GM21529 (cell line): ENCODE data around the gene FUT7.
"Not testable (repeated sequence)": the region's sequence is repeated elsewhere in the genome, so short reads cannot be mapped to it uniquely, and the experiment has no call there.

Experiments
- ATAC-seq: cut with Tn5 transposase; IDR thresholded peaks from one replicate; pipeline ENCODE4 v1.9.1; 2021; ENCODE audit not compliant: unreplicated experiment

The FUT7 gene

DNA sequence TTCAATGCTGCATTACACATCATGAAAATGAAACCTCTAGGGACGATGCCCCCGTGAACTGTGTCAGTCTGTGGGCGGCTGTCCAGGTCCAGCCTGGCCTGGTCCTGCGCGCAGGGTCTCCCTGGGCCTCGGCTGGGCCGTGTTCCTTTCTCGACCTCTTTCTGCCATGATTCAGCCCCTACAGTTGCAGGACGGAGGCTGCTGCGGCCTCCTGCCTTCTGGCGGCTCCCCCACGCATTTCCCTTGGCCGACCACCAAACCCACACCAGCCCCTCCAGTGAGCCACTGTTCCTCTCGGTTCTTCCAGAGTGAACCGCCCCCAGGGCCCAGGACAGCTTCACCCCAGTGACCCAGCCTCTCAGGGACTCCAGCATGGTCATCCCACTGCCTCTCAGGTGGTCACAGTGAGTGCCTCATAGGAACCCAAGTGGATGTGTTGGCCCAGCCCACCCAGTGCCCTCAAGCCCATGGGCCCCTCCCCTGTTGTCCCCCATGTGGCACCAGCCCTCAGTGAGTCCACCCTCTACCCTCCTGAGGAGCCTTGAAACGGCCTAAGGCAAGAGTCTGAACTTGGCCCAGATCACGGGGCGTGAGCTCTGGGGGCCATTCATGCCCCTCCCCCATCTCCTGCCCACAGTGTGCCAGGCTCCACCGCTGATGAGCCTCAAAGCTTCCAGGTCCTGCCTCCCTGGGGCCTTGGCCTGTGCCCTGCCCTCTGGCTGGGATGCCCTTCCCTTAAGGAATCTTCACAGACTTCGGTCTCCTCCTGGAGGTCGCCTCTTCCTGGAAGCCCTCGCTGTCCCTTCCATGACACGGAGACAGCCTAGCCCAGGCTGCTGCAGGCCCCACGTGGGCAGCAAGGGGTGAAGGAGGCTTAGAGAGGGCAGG lies 25.5 kb downstream of the FUT7 start:
- ATAC-seq, result no peak

DNA sequence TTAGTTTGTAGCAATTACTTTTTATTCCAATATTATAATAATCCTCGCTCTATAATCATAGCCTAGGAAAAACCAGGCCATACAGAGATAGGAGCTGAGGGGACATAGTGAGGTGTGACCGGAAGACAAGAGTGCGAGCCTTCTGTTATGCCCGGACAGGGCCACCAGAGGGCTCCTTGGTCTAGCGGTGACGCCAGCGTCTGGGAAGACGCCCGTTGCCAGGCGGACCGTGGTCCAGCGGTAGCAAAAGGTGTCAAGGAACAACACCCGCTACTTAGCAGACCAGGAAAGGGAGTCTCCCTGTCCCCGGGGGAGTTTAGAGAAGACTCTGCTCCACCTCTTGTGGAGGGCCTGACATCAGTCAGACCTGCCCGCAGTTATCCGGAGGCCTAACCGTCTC lies 27.6 kb downstream of the FUT7 start:
- not testable (repeated sequence) for ATAC-seq

DNA sequence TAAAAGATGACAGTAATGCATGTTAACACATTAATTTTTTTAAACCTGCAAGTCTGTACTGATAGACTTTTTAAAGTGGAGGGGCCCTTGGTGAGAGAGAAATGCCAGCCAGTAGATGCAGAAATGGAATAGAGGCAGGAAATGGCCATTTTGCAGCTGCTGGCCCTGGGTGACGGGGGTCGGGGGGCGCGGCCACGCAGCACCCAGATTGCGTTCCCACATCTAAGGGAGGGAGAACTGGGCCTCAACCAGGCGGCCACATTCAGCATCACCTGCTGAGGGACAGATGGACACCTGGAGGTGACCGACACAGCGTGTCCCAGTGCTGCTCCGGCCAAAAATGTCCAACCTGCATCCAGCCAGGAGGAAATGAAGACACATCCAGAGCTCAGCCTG lies 29.2 kb downstream of the FUT7 start:
- no peak for ATAC-seq

DNA sequence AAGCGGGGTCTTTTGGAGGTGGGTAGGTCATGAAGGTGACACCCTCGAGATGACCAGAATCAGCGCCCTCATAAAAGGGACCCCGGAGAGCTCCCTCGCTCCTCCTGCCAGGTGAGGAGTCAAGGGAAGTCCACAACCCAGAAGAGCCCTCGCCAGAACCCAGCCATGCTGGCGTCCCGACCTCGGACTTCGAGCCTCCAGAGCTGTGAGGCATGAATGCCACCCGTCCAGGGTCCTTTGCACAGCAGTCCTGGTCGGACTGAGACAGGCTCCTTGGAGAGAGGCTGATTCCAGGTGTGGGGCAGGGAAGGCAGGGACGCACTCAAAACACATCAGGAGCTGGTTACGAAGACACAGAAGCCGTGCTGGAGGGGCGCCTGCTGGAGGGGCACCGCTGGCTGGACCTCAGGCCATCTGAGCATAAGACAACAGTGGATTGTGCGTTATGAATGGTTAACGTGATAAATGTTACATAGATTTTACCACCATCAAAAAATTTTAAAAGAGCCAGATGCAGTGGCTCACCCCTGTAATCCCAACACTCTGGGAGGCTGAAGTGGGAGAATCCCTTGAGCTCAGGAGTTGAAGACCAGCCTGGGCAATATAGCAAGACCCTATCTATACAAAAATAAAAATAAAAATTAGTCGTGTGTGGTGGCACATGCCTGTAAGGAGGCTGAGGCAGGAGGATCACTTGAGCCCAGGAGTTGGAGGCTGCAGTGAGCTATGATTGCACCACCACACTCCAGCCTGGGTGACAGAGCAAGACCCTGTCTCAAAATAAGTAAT lies 29.8 kb downstream of the FUT7 start:
- no peak for ATAC-seq

DNA sequence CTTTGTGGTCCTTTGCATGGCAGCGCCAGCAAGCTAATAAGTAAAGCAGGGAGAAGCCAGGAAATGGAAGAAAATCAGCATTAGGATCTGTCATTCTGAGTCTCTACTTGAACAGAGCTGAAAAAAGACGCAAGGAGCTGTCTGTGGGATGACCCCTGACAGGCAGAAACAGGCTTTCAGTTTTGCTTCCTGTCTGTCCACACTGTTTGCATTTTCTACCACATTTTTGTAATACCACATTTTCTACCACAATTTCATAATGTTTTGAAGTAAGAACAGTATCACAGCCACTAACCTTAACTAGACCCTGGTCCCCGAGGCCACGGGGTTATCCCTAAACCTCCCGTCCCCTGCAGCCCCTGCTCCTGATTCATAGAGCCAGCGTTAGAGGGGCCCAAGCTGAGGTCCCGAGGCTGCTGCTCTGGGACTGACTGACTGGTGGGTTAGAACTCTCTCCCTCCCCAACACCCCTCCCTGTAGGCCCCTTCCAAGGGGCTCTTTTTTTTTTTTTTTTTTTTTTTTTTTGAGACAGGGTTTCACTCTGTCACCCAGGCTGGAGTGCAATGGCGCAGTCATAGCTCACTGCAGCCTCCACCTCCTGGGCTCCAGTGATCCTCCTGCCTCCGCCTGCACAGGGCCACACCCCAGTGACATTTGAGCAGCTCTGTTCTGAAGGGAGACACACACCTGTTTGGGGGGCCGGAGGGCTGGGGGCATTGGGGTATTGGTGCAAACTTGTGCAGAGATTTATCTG lies 31.5 kb downstream of the FUT7 start:
- peak; percentile 76 for ATAC-seq

DNA sequence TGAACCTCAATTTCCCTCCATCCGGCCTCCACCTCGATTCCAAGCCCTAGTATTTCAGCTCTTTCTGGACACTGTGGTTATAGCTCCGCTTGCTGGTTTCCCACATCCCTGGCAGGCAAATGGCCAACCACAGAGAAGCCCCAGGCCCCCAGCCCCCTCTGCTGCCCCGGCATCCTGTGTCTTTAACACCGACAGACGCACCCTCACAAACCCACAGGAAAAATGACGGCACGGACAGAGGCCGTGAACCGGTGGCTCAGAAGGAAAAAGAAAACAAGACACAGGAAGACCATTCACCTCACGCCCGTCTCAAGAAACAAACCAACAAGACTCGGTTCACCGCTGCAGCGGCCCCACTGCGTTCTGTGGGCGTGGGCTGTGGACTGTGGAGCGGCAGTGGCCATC lies 34.1 kb downstream of the FUT7 start:
- ATAC-seq, result no peak

DNA sequence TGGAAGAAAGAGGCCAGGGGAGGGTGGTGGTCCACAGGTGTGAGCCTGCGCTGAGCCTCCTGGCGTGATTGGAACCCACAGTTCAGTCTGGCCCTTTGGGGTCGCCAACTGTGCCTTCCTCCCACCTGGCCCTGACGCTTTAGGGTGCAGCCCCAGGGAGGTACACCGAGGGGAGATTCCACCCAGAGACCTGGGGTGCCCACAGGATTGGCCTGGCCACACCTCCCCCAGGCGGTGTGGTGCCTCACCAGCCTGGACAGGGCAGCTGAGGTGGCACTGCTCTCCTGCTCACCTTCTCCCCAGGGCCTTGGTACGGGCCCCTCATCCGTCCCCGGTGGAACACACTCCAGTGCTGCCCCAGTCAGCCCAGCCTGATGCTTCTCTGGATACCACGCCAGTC lies 34.5 kb downstream of the FUT7 start:
- ATAC-seq, result no peak

DNA sequence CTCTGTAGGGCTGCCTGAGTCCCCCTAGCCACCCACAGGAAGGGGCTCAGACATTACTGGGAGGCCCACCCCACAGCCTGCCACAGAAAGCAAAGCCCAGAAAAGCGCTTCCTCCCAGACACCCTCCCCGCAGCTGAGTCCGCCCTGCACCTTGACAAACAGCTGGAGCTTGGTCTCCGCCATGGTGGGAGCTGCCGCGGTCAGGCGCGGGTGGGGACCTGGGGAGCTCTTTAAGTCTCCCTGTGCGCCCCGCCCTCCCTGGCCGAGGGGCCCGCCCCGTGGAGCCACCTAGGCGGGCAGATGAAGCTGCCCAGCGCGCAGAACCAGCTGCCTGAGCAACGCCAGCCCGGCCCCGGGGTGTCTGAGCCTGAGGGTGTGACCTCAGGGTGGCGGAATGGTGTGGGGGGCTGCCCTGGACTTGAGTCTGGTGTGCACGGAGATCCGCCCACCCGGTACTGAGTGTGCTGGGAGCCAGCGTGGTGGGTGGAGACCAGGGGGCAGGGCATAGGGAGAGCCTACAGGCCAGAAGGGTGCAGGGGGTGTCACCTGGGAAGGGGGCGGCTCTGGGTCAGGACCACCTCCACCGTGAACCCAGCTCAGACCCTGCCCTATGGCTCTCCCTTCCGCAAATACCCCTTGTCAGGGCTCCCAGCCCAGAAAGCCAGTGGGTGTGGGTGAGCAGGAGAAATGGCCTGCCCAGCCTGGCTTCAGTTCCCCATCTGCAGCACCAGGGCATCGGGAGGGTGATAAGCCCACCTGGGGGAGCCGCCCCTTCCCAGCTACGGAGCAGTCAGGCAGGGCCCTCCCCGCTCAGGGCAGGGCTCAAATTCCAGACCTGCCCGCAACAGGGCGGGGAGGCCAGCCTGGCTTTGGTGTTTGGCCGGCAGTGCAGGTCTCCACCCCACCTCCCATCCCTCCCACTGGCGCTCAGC lies 35.3 kb downstream of the FUT7 start, which contains the start of gene CLIC3:
Gene CLIC3 (minus strand): TSS at position 208 of the 932 bp plus-strand sequence. CDS start 25 bp downstream, at position 183.
- no peak for ATAC-seq

DNA sequence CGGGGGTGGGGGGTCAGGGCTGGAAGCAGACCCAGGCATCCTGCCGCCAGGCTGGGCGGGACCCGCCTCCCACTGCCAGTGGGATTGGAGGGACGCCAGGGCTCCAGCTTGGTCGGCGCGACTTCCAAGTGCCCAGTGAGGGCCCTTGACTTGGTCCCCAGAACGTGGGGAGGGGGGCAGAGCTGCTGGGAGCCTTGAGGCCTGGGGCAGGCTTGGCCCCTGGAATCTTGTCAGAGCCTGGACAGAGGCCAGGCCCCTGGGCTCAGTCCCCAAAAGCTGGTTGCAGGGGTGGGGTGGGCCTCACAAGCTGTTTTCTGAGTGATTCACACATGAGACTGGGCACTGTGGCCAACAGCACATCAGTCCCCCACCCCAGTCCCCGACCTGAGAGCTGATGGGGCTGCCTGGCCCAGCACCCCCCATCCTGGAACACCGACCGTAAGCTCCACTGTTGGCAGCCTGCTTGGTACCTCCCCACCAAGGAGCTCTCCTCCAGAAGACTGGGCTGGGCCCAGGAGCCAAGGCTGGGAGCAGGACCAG lies 36.0 kb downstream of the FUT7 start:
- no peak for ATAC-seq

DNA sequence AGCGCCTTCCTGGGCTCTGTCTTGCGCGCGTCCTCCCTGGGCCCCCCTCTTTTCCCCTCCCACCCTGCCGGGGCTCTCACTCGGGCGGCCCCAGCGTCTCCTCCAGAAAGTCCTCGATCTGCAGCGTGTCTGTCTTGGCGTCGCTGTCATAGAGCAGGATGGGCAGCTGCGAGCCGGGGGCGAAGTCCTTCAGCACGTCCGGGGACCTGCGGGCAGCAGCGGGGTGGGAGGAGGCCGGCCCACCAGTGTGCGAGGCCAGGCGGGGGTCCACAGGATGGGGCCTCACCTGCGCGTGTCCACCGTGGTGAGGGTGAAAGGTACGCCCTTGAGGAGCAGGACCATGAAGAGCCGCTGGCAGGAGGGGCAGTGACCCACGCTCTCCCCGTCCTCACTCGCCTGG lies 36.5 kb downstream of the FUT7 start:
- ATAC-seq, result no peak

DNA sequence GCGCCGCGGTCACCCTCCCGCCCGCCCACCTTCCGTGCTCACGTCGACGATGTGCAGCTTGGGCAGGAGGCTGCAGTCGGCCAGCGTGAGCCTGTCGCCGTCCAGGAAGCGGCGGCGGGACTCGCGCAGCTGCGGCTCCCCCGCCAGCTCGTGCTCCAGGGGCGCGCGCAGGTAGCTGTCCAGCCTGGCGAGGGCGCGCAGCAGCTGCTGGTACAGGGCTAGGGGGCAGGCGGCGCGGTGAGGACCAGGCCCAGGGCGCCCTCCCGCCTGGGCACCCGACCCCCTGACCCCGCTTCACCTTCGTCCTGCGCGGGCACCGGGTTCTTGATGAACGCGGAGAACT lies 37.0 kb downstream of the FUT7 start:
- ATAC-seq, result no peak

DNA sequence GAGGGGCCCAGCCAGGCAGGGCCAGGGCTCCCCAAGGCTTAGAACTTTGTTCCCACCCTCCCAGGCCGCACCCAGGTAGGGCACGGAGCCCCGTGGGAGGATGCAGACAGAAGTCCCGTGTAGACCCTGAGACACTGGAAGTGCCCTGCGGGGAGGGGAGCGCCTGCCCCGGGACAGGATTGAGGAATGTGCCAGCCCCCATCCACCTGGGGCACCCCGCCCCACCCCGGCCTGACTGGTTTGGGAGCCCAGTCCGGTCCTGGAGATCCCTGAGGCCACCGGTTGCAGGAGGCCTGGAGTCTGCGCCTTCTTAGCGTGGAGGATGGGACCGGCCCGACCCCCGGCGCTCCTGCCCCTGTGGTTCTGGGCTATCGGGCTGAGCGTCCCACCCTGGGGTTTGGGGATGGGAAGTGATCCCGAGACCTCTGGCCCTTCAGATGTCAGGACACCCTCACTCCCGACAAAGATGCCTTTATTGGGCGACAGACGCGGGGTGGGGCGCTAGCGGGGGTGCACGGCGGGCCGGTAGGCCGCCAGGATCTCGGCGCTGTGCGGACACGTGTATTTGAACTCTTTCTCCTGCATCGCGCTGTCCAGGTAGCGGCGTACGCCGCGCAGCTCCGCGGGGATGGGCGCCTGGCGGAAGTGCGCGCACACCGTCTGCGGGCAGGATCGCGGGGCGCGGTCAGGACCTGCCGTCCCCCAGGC lies 37.6 kb downstream of the FUT7 start:
- ATAC-seq, result no peak

DNA sequence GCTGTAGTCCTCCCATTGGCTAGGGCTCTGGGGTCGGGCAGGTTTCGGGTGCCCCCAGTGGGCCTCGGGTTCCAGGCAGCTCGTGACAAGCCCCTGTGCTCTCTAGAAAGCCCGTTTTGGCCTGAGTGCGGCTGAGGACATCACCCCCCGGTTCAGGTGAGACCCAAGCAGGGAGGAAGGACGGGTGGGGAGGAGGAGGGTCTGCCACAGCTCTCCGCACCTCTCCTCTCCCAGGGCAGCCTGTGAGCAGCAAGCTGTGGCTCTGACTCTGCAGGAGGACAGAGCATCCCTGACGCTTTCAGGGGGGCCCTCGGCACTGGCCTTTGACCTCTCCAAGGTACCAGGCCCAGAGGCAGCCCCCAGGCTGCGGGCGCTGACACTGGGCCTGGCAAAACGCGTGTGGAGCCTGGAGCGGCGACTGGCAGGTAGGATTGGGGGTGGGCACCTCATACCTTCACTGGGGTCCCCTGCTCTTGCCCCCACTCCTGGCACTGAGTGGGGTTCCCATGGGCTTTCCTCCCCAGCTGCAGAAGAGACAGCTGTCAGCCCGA lies 39.0 kb downstream of the FUT7 start:
- ATAC-seq, result no peak

DNA sequence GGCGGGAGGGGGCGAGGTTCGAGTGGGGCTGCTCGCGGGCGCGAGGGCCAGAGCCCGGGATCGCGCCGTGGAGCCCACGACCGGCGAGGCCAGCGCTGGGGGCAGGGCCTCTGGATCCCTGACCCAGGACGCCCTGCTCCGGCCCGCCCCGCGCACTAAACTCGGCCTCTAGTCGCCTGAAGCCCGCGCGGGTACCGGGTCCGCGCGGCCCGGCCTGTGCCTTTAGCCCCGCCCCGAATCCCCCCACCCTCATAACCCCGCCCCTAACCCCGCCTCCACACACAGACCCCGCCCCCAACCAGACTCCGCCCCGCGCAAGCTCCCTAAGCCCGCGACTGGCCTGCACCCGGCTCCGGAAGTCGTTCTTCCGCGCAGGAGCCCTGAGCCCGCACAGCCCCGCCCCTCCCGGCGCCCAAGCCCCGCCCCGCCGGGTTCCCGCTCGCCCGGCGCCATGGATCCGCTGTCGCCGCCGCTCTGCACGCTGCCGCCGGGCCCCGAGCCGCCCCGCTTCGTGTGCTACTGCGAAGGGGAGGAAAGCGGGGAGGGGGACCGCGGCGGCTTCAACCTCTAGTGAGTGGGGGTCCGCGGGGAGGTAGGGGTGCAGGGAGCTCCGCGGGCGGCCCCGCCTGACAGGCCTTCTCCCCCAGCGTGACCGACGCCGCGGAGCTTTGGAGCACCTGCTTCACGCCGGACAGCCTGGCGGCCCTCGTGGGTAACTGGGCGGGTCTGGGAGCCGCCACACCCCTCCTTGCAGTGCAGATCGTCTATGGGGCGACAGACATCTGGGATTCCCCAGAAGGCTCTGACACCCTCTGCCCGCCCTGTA lies 39.7 kb downstream of the FUT7 start, which contains the start of gene PAXX:
Gene PAXX (plus strand): TSS at position 430 of the 826 bp plus-strand sequence. CDS start 22 bp downstream, at position 452.
- ATAC-seq, result peak; percentile 87

DNA sequence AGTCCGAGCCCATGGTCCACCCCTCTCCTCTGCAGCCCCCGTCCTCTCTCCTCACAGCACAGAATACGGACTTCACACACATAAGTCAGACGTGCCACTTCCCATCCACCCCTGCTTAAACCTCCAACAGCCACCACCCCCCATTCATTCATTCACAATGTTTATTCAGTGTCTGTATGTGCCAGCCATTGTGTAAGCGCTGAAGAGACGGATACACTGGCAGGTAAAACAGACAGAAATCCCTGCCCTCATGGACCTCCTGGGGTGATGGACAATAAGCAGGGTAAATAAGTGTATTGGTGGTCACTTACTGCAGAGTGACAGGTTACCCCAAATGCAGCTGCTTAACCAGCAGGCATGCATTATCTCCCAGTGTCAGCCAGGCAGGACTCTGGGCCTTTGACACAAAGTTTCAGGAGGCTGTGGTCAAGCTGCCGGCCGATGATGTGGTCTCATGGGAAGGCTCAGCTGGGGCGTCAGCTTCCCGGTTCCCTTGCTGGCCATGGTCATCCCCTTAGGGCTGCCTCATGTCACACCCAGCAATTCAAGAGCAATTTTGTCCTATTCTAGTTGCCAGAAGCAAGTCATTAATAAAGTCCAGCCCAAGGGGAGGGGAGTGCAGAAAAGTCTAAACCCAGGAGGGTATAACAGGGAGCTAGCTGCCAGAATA lies 41.5 kb downstream of the FUT7 start:
- no peak for ATAC-seq

DNA sequence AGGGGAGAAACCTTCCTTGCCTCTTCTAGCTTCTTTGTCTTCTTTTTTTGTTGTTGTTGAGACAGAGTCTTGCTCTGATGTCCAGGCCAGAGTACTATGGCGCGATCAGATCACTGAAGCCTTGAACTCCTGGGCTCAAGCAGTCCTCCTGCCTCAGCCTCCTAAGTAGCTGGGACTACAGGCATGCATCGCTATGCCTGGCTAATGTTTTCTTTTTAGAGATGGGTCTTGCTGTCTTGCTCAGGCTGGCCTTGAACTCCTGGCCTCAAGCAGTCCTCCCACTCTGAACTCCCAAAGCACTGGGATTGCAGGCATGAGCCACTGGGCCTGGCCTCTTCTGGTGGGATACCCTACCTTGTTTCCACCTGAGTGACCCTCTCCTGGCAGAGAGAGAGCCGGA lies 43.0 kb downstream of the FUT7 start:
- ATAC-seq, result no peak

DNA sequence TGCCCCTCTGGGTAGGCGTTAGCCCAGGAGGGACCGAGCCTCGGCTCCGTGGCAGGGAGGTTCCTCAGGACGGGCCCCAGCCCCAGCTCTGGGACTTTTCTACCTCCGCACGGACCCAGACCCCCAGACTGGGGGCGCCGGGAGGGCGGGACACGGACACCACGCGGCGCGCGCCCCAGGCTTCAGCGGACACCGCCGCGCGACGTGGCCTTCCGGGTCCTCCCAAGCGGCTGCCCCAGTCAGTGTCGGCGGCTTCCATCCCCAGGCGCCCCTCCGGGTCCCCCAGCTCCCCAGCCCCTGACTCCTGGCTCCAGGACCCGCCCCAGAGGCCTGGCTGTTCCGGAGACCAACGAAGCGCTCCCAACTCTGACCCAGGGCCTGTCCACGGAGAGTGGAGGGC lies 46.0 kb downstream of the FUT7 start:
- ATAC-seq, result no peak
